H54 (cell line): ENCODE measurements around the gene ZBTB4.

Experiments
- DNase-seq: peaks from one replicate; pipeline ENCODE4 v3.0.0; 2011; ENCODE audit warnings: low spot score, mixed read lengths; ENCODE audit not compliant: insufficient read length
- FAIRE-seq: peaks from 3 replicates; lab custom pipeline; 2011; peaks lifted over from hg19 to GRCh38; lab: Jason Lieb, UNC
- POLR2A ChIP-seq: IDR thresholded peaks from 2 replicates; pipeline ENCODE4 v1.6.1; 2011; ENCODE audit warnings: low read depth, mild to moderate bottlenecking, low read length

Gene ZBTB4

DNA sequence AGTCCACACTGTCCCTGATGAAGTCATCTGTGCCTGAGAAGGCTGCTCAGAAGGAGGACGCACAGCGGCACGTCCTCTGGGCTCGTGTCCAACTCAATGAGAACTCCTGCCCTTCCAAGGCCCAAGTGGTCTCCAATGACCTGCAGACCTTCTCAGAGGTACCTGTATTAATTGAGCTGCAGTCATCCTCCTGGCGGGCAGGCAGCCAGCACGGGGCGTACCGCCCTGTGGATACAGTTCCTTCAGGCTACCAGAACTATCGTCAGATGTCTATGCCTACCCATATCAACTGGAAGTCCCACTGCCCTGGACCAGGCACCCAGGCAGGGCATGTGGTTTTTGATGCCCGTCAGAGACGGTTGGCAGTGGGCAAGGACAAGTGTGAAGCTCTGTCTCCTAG lies 47.1 kb downstream of the ZBTB4 start:
- TF ChIP-seq POLR2A: no peak
- DNase-seq: no peak
- no peak for FAIRE-seq

DNA sequence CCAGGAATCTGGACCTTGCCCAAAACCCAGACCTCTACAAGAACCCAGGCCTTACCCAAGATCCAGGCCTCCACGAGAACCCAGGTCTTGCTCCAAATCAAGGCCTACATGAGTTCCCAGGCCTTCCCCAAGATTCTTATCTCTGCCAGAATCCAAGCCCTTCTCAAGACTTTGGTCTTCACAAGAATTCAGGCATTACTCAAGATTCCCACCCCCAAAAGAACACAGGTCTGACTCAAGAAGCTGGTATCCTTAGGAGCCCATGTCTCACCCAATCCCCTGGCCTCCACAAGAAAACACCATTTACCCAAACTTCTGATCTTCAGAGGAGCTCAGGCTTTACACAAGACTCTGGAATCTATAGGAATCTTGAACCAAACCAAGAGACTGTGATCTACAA lies 48.2 kb downstream of the ZBTB4 start:
- TF ChIP-seq POLR2A: no peak
- FAIRE-seq (no peak), DNase-seq (no peak)

DNA sequence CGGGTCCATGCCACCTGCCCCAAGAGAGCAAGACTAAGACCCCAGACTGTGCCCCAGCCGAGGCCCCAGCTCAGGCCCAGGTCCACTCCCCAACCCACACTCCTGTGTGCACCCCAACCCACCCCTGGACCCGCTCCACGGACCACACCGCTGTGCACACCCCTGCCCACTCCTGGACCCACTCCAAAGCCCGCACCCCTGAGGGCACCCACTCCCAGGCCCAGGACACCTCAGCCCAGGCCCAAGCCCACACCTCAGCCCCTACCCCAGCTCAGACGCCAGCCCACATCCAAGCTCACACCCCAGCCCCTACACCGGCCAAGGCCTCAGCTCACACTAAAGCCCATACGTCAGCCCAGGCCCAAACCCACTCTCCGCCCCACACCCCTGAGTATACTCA lies 49.7 kb downstream of the ZBTB4 start:
- FAIRE-seq: no peak
- no peak for DNase-seq
- TF ChIP-seq POLR2A: no peak

DNA sequence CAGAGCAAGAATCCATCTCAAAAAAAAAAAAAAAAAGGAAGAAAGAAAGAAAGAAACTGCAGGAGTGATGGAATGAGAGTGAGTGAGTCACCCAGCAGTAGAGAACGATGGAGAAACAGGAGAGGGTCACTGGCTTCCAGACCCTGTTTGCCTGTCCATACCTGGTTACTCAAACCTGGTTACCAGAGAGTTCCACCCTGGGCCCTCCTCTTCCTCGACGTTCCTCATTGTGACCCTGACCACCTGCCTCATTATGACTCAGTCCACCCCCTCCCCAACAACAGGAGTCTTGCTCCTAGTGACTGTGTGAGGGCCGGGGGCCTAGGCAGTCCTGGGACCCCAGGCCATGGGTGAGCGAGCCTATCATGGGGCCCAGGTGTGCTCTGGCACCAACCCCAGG lies 50.9 kb downstream of the ZBTB4 start, which contains the start of gene SPEM3:
Gene SPEM3 (plus strand): TSS at position 301 of the 400 bp plus-strand sequence. CDS start 46 bp downstream, at position 347.
- no peak for FAIRE-seq
- DNase-seq: no peak
- no peak for TF ChIP-seq POLR2A

DNA sequence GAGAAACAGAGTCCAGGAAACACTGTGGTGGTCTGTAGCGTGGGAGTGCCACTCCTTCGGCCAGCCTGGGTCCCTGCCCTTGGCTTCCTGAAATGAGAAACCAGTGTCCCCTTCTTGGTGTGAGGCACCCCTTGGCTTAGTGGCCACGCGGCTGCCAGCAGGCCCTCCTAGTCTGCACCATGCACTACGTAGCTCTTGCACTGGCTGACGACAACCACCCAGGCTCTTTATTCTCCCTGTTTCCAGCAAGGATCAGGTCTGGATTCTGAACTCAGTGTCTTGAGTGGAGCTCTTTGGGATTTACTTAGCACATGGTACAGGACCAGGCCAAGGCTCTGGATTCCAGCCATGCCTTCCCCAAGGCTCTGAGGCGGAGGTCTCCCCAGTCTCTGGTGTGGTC lies 51.9 kb downstream of the ZBTB4 start:
- TF ChIP-seq POLR2A: no peak
- DNase-seq (no peak), FAIRE-seq (no peak)

DNA sequence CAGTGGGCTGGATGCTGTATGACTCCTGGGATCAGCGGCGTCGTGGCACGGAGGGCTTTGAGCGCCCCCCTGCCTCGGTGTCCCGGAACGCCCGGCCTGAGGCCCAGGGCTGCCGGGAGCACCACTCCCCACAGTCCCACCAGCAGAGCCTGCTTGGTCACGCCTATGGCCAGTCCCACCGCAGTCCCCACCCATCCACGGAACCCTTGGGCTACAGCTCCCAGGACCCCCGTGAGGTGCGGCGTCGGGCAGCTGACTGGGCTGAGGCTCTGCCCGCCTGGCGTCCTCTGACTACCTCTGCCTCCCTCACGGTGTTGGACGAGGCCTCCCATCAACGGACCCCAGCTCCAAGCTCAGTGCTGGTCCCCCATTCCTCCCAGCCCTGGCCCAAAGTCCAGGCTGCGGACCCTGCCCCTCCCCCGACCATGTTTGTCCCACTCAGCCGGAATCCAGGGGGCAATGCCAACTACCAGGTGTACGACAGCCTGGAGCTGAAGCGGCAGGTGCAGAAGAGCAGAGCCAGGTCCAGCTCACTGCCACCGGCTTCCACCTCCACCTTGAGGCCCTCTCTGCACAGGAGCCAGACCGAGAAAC lies 52.4 kb downstream of the ZBTB4 start:
- no peak for DNase-seq
- no peak for TF ChIP-seq POLR2A
- FAIRE-seq: no peak

DNA sequence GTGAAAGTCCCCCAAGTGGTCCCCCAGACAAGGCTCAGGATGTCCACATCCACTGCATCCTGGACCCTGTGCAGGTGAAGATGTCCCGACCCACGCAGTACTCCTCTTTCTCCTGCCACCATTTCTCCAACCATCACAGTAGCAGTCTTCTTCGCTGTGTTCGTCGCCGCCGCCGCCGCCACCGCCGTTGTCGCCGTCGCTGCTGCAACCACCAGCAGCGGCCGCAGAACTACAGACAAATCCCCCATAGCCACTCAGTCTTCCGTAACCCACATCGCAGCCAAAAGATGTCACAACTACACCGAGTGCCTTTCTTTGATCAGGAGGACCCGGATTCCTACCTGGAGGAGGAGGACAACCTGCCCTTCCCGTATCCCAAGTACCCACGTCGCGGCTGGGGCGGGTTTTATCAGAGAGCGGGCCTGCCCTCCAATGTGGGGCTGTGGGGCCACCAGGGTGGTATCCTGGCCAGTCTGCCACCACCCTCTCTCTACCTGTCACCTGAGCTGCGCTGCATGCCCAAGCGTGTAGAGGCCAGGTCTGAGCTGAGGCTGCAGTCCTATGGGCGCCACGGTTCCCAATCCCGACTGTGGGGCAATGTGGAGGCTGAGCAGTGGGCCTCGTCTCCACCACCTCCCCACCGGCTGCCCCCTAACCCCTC lies 53.1 kb downstream of the ZBTB4 start:
- FAIRE-seq: no peak
- no peak for DNase-seq

DNA sequence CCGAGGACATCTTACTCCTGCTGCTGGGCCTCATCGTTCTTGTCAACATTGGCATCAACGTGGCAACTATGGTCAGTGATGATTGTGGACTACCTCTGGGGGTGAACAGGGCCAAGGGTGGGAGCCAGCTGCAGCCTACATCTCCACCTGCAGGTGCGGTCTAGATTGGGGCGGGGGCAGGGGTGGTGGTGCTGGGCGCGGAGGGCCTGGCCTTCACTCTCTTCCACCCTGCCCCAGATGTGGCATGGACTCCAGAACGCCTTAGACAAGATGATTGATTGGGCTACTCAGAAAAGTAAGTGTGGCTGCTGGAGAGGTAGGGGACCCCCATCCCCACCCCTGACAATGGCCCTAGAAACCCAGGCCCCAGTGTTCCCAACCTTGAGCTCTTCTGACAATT lies 53.7 kb downstream of the ZBTB4 start:
- DNase-seq: no peak
- FAIRE-seq: no peak
- TF ChIP-seq POLR2A: no peak

More for the DNA sequence above, 53.1 kb downstream of the ZBTB4 start:
- no peak for TF ChIP-seq POLR2A

DNA sequence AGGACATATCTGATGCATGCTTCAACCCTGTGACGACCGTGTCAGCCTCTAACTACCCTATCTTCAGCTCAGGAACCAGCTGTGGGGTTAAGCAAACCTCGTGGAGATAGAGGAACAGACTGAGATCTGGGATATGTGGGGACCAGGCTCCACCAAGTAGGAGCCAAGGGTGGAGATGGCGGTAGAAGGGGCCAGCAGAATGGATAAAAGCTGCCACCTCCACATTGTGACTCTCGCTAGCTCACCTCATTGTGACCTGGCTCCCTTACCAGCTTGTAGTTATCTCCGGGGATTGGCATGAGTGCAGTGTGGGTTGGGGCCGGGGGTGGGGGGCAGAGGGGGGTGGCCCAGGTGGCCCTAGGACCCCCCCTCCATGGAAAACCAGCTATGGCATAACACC lies 54.1 kb downstream of the ZBTB4 start, which contains the start of gene SPEM2:
Gene SPEM2 (plus strand): TSS at position 301 of the 400 bp plus-strand sequence. CDS start 73 bp downstream, at position 374.
- FAIRE-seq: no peak
- no peak for DNase-seq
- TF ChIP-seq POLR2A: no peak

DNA sequence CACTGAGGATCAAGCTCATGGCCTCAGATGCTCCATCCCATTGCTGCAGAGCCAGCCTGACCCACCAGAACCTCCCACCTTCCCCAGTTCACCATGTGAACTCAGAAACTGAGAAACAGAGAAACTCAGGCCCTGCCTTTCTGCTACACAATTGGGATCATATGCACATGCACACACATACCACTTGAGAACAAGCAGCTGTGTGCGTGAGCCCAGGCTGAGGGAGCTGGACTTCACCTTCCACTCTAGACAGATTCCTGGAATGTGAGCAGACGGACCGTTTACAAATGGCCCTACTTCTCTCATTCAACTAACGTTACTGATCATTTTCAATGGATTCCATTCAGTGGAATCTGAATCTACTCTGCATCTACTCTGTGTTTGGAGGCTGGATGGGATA lies 55.8 kb downstream of the ZBTB4 start:
- no peak for TF ChIP-seq POLR2A
- no peak for FAIRE-seq
- no peak for DNase-seq

DNA sequence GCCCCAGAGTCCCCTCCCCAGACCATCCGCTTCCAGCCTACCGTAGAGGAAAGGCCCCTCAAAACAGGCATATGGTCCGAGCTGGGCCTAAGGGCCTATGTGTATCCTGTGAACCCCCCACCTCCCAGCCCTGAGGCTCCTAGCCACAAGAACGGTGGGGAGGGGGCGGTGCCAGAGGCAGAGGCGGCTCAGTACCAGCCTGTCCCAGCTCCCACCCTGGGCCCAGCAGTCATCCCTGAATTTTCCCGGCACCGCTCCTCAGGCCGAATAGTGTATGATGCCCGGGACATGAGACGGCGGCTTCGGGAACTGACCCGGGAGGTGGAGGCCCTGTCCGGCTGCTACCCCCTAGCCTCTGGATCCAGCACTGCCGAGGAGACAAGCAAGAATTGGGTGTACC lies 58.2 kb downstream of the ZBTB4 start:
- no peak for TF ChIP-seq POLR2A
- no peak for DNase-seq
- no peak for FAIRE-seq

DNA sequence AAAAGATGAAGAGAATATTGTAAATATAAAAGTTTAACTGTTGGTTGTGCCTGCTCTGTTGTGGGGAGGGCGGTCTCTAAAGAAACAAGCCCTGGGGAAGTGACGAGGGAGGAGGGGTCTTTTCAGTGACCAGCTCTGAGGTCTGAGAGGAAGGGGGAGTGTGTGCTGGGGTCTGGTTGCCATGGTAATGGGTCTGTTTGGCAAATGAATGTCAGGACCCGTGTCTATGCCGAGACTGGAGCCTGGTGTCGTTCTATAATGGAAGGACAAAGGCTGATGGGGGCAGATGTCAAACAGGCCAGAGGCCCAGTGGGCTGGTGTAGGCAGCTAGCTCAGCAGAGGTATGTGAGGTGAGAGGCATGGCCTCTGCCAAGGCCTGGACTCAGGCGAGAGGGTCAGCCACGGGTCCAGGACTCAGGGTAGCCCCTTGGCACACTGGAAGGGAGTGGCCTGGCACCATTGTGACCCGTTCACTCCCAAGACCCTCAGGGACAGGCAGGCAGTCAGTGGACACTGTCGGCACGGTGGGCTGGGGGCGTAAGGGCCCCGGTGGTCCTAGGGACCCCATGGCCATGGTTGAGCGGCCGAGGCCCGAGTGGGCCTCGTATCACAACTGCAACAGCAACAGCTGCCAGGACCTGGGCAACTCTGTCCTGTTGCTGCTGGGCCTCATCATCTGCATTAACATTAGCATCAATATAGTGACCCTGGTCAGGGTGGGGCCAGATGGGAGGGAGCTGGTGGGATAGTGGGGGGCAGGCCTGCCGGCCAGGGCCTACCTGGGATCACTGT lies 59.4 kb downstream of the ZBTB4 start, which contains the start of gene SPEM1:
Gene SPEM1 (plus strand): TSS at position 506 of the 792 bp plus-strand sequence. CDS start 61 bp downstream, at position 567.
- FAIRE-seq (no peak), DNase-seq (no peak)
- no peak for TF ChIP-seq POLR2A

DNA sequence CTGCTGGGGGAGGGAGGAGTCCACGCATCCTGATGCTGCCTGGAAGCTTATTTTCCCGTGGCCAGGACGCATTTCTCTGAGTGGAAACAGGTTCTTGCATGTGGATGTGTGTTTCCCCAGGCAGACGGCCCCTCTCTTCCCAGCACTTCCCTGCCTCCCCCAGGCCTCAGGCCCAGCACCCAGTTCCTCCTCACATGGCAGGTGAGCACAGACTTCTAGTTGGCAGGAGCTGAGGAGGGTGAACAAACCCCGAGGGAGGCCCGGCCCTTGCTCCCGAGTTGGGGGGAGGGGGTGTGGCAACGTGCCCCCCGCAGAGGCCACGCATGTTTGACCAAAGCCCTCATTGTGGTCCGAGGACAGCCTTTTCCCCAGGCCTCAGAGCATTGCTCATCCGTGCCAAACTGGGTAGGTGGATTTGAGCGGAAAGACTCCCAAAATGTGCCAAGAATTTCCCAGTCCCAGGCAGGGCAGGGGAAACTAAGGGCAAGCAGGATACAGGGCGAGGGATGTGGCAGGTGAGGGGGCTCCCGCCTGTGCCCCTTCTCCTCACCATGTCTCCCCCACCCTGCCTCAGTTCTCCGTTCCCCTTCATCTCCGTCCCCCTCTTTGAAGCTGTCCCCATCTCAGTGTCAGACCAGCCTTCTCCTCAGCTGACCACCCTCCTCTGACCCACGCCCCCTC lies 60.8 kb downstream of the ZBTB4 start:
- TF ChIP-seq POLR2A: no peak
- FAIRE-seq (no peak), DNase-seq (no peak)
